ENCODE results near the gene UBE2E2.

UBE2E2 gene

DNA sequence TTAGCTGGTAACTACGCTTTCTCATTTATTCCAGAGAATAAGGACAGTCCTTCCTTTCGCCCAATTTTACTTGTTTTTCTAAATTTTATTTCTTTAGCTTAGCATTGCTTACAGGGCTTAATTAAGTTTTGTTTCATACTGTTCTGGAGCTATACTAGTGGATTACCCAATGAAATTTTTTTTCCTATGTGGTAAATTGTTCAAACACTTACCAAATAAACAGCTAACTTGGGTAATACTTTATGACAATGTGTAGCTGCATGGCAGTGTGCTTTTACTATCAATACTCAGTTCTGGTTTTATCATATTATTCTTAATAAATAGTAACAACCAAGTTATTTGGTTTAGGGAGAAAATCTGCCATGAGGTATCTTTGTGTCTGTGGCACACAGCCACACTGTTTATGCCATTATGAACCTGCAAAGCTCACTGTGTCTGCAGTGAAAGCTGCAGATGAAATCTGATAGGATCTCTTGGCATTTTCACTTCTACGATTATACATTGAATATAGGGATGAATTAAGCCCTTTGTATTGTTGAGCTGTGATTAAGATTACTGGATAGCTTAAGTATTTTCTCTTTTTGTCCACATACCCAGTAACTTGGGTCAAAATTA lies 37.2 kb downstream of the UBE2E2 start:
- no peak for DNase-seq (ENCODE audit: low spot score)

DNA sequence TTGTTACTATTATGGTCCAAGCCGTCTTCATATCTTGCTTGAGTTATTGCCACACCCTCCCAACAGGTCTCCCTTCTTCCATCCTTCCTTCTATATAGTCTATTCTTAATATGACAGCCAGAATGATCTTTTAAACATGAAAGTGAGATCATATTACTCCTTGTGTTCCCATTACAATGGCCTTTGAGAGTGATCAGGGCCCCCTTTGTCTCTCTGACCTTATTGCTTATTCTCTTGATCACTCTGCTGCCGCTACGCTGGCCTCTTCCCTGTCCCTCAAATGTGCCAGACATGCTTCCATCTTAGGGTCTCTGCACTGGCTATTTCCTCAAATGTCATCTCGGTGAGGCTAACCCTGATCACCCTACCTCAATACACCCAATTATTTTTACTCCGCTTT lies 38.1 kb downstream of the UBE2E2 start:
- no peak for DNase-seq (ENCODE audit: low spot score)

DNA sequence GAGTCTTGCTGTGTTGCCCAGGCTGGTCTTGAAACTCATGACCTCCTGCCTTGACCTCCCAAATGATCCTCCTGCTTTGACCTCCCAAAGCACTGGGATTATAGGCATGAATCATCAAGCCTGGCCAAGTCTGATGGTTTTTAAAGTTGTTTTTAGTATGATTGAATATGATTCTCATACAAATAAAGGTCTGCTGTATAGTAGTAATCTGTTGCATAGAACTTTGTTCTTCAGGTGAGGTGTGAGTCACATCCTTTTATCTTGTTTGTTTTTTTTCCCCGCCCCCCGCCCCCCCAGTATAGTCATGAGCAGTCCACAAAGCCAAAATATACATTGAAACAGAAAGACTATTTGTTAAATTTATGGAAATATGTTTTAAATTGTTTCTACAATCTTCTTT lies 39.0 kb downstream of the UBE2E2 start:
- DNase-seq (ENCODE audit: low spot score): no peak

DNA sequence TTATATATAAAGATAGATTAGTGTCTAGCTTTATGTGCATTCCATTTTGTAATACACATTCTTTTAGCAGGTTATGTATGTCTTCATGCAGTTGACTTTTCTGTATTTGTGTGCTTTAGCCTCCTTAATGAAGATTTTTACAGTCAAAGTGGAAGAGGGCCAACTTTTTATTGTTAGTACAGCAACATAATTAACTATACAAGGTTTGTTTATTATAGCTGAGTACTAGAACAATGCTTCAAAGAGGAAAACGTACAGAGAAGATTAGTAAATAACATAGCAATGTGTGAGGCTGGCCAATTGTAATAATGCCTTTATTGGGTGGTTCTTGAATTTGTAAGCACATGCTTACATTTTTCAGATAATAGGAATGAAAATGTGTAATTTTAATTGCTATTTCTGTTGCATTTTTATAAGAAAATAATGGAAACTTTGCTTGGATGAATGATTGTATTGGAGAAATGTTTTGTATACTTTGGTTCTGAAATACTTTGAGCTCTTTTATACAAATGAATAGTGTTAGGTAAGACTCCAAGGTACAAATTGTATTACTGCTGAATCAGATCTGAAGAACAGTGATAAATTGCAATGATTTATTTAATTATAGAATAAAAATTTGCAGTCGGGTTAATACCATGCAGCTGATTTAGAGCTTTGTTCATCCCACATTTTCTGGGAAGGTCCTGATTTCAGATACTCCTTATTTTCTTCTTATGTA lies 41.4 kb downstream of the UBE2E2 start:
- no peak for DNase-seq (ENCODE audit: low spot score)

DNA sequence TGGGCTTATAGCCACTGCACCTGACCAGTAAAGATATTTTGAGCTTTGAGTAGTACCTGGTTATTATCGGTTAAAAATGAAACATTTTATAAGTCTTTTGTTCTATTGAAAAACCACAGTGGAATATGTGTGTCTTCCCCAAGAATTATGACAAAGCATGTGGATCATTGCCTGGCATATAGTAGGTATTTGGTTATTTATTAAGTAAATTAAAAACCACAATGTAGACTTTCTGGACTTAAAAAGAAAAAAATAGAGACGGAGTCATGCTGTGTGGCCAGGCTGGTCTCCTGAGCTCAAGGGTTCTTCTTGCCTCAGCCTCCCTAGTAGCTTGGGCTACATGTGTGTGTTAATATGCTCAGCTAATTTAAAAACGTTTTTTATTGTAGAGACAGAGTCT lies 43.5 kb downstream of the UBE2E2 start:
- DNase-seq (ENCODE audit: low spot score): no peak

DNA sequence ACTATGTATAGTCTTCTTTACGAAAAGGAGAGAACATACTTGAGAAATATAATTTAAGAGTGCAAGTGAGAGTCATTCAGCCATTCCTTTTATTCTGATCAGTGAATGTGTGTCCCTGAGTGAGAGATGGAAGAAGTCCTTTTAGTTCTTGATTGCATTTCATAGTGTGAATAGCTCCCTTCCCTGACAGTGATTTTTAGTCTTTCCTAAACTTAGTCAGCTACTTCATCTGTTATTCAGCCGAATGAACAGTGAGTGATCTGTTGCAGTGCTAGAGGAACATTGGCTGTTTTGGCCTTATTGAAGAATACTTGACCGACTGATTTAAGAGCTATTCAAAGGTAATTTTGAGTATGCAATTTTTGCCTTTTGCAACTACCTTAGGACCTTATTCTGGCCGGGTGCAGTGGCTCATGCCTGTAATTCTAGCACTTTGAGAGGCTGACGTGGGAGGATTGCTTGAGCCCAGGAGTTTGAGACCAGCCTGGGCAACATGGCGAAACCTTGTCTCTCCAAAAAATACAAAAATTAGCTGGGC lies 45.5 kb downstream of the UBE2E2 start:
- no peak for DNase-seq (ENCODE audit: low spot score)

DNA sequence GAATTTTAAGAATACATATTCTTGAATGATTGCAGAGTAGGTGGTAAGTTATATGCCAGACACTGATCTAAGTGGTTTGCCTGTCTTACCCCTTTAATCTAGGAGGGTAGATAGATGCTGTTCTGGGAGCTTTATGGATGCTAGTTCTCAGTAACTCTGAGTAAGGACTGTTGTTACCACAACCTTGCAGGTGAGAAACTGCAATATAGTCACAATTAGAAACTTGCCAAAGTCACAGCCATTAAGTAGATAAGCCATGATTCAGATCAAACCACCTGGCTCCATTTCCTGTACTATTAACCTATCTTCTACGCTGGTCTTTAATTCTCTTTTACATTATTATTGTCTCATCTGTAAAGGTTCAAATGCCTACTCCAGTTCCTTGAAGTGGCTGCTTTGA lies 46.8 kb downstream of the UBE2E2 start:
- DNase-seq (ENCODE audit: low spot score): no peak

DNA sequence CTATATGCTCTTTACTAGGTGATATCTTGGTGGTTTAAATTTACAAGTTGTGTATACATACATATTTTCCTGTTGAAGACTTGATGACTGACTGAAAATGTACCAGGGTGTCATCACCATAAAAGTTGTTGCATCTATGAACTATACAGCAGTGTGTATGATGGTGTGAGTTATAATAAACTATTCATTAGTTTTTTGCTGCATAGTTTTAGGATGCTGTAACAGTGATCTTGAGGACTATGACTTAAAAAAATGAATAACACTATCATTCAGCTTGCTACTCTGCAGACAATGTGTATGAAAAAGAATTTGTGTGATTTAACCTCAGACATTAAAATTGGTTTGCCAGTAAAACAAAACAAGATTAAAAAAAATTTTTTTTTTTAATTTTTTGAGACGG lies 49.0 kb downstream of the UBE2E2 start:
- no peak for DNase-seq (ENCODE audit: low spot score)

DNA sequence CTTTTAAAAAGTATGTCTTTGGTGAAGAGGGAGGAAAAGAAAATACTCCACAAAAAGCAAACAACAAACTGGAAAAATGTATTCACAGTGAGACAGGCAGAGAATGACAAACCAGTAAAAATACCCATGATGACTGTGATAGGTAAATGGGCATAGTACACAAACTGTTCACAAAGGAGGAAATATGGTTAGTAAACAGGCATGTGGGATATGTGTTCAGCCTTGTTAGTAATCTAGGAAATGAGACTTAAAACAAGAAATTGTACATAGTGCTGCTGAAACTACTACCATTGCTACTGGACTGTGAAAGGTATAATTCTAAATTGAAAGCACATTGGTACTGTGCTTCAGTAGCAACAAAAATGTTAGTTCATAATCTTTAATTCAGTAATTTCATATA lies 50.1 kb downstream of the UBE2E2 start:
- no peak for DNase-seq (ENCODE audit: low spot score)

DNA sequence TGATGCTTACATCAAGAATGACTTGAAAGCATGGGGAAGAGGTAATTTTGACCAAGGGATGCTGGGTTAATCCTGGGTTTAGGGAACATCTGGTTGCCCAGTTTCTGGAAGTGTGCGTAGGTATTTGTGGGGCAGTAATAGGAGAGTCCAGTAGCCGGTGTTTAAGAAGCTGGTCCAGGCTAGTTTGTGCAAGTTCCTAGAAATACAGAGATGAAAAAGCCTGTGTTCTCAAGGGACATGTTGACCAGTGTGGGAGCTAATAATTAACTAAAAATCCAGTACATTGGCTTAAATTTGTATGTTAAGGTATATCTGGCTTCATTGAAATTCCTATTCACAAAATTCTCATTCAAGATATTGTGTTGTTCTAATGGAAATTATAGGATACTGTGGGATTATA lies 51.2 kb downstream of the UBE2E2 start:
- DNase-seq (ENCODE audit: low spot score): no peak

DNA sequence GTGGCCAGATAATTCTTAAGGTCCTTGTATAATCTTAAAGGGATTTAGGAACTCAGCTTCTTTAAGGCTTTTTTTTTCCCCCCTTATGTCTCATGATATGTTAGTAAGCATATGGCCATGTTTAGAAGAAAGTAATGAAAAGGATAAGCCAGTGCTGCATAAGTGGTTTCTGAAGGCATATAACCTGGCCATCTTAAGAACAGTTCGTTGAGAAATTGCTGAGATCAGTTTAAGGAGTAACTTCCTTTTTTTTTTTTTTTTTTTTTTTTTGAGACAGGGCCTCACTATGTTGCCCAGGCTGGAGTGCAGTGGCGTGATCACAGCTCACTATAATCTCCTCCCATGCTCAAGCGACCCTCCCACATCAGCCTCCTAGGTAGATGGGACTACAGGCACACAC lies 51.7 kb downstream of the UBE2E2 start:
- DNase-seq (ENCODE audit: low spot score): no peak

DNA sequence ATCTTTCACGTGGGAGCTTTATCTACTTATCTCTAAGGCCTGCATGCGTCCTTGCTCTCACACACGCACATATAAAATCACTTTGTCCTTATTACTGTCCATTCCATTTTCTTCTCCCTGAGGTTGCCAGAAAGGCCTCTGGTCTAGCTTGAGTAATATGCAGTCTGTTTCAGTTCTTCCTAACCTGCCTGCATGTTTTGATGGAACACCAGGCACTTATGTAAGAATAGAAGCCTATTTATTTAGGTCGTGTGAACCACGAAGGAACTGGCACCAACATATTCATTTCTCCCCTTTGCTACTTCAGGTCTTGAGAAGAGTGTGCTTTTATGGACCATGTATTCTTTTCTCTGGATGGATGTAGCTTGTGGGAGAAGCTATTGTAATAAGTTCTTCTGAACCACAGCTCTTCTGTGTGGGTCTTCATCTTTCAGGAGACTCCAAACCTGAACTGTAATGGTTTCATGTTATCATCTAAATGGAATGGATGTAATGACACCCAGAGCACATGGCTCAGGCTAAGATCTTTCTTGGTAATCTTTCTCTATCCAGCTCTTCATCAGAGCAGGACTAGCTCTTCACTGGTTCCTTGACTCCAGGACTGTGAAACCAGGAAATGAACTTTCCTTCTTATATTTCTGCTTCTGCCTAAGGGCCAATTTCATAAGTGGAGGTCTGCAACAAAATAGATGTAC lies 53.8 kb downstream of the UBE2E2 start:
- DNase-seq (ENCODE audit: low spot score): no peak

DNA sequence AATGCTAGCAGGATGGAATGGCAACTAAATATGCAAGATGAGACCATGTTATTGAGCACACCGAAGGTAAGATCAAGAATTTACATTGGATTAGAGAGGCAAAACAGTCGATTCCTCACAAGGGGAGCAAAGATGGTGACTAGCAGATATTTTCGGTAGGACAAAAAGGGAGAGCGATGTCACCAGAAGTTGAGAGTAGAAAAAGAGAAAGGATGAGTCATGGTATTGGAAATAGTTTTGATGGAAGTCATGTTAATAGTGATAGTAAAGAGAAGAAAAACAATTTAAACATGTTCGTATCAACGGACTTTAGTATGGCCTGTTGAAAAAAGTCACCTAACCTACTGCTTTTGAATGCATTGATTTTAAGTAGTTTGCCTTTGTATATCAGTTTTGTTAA lies 55.0 kb downstream of the UBE2E2 start:
- no peak for DNase-seq (ENCODE audit: low spot score)

DNA sequence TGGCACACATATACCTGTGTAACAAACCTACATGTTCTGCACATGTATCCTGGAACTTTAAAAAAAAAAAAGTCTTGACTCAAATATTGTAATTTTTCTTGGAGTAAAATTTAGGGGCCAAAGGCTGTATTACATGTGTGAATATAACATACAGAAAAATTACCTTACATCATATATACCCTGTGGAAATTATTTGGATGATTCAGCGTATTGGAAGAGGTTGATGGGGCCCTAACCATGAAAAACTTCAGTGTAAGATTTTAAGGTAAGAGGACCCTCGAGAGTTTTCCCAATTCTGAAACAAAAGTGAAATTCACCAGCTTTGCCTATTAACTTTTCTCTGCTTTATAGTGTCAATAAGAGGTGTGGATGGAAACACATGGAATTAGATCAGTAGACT lies 56.4 kb downstream of the UBE2E2 start:
- DNase-seq (ENCODE audit: low spot score): no peak

DNA sequence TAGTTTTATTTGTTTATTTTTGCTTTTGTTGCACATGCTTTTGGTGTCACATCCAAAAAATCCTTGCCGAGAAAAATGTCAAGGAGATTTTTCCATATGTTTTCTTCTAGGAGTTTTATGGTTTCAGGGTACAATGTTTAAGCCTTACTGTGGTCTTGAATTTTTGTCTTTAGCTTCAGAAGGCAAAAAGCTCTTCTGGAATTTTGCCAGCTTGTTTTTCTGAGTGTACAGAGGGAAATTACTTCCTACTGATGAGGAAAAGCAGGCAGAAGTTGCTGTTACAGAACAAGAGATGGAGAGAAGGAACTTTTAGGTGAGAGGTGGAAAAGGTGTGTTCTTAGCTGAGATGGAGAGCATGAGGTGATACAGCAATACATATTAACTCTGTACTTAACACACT lies 59.6 kb downstream of the UBE2E2 start:
- DNase-seq (ENCODE audit: low spot score): no peak

DNA sequence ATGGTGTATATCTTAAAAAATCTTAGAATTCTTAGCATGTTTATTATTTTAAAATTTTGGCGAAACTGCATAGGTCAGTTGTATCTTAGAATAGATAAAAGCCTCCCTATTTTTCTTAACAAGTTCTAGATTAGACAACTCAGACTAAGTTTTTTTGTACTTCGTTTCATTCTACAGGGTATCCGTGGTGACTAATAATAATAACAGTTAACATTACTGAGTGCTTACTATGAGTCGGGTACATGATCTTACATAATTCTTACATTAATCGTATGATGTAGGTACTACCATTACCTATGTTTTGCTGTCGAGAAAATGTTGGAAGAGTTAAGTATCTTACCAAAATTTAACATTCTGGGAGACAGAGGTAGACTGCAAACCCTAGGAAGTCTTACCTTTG lies 60.7 kb downstream of the UBE2E2 start:
- no peak for DNase-seq (ENCODE audit: low spot score)

DNA sequence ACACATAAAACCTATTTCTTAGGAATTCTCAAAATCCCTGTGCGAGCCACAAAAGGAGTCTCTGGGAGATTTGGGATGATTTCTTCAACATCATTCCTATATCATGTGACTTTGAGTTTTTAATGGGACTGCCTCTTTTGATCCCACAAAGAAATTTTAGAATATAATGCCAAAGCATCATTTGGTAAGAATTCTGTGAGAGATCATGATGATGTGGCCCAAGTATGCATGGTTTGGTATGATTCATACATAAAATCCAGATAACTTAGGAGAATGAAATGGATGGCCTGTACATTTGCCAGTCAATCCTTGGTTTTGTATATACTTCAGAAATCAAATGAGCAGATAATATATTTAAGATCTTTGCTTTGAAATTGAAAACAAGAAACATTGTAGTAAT lies 61.3 kb downstream of the UBE2E2 start:
- DNase-seq (ENCODE audit: low spot score): no peak

DNA sequence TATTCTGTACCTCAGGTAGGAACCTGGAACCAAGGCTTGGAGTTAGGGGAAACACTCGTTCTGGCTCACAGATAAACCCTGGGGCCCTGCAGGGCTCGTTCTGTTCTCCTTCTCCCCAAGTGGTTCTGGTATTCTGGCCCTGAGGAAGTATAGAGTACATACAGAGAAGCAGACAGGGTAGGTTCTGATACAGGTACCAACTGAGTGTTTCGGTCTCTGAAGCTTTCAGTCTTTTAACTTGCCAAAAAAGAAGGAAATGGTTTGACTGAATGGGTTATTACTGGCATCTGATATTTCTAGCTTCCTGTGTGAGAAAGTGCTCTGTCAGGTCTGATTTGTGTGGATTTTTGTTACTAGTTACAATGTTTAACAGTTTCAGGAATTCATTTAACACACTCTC lies 67.3 kb downstream of the UBE2E2 start:
- no peak for DNase-seq (ENCODE audit: low spot score)

DNA sequence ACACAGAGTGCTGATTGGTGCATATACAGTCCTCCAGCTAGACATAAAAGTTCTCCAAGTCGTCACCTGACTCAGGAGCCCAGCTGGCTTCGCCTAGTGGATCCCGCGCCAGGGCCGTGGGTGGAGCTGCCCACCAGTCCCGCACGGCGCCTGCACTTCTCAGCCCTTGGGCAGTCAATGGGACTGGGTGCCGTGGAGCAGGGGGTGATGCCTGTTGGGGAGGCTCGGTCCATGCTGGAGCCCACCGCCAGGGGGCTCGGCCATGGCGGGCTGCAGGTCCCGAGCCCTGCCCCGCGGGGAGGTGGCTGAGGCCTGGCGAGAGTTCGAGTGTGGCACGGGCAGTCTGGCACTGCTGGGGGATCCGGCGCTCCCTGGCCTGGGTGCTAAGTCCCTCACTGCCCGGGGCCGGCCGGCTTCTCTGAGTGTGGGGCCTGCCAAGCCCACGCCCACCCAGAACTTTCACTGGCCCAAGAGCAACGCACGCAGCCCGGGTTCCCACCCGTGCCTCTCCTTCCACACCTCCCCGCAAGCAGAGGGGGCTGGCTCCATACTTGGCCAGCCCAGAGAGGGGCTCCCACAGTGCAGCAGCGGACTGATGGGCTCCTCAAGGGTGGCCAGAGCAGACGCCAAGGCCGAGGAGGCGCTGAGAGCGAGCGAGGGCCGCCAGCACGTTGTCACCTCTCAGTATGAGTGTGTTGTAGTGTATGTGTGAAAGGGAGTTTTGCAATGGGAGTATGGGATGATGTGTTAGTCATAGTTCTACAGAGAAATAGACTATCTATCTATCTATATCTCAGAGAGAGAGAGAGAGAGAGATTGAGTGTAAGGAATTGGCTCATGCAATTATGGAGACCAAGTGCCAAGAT lies 69.0 kb downstream of the UBE2E2 start:
- DNase-seq (ENCODE audit: low spot score): no peak

DNA sequence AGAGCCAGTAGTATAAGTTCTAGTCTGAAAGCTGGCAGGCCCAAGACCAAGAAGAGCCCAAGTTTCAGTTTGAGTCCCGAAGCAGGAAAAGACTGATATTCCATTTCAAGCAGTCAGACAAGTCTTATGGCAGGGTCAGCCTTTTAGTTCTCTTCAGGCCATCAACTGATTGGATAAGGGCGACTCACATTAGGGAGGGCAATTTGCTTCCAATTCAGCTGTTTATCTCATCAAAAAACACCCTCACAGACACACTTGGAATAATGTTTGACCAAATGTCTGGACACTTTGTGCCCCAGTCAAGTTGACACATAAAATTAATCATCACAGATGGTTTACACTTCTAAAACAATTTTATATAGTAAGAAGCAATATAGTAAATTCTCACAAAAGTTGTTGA lies 69.7 kb downstream of the UBE2E2 start:
- DNase-seq (ENCODE audit: low spot score): no peak

DNA sequence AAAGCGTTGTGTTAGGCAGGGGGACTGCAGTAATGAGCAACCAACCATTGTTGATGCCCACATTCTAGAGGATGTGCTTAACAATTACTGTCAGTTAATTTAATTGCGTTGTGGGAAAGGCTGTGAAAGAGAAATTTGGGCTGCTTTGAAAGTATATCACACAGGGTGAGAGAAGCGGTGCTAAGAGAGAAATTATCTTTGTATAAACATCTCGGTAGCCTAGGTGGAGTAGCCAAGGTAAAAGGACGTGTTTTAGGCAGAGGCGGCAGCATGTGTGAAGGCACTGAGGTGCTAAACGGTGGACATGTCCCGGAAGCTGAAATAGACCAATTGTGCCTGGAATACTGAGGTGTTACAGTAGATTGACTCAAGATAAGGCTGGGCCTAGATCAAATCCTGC lies 71.9 kb downstream of the UBE2E2 start:
- DNase-seq (ENCODE audit: low spot score): no peak

DNA sequence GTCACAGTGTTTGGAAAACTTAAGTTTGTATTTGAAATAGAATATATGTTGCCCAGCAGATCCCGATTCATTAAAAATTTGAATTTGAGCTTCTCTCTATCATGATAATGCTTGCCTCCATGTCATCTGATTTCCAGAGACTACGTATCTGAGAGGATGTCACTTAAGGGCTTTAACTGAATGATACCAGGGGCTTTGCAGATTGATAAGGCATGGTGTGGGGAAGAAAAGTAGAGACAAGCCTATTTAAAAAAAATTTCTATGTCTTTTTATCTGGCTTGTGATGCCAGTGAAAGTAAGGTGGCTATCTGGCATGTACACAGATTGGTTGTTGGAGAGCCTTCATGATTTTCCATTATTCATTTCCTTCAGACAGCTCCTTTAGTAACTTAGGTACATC lies 72.7 kb downstream of the UBE2E2 start:
- DNase-seq (ENCODE audit: low spot score): no peak

Data from CD4-positive, alpha-beta T cell treated with Interleukin-2 at 100 ng/mL for 4 hours (primary cell).